ENCODE results near the gene FBXW12.
A peak's percentile ranks its signal among the peaks of the same experiment; 100 is the strongest.
"Not testable (repeated sequence)": the region's sequence is repeated elsewhere in the genome, so short reads cannot be mapped to it uniquely, and the experiment has no call there.

FBXW12 gene, protein sequence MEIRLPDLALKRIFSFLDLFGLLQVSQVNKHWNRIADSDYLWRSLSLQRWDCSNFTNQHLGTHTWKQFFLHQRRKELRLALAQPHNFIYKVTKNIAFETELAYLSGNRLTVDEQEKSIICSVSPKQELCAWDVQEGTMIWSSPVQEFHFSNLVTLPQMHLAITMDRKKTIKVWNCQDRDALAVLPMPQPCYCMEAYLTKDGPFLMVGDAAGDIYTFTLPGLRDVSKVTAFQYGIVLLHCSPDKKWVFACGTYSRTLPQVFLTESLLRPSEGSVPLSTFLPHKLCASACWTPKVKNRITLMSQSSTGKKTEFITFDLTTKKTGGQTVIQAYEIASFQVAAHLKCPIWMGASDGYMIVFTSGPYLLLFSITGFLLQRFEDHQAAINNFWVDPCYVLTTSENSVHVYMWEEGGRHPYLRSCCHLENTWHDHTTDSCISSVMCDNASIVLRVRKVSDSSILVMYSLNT

DNA sequence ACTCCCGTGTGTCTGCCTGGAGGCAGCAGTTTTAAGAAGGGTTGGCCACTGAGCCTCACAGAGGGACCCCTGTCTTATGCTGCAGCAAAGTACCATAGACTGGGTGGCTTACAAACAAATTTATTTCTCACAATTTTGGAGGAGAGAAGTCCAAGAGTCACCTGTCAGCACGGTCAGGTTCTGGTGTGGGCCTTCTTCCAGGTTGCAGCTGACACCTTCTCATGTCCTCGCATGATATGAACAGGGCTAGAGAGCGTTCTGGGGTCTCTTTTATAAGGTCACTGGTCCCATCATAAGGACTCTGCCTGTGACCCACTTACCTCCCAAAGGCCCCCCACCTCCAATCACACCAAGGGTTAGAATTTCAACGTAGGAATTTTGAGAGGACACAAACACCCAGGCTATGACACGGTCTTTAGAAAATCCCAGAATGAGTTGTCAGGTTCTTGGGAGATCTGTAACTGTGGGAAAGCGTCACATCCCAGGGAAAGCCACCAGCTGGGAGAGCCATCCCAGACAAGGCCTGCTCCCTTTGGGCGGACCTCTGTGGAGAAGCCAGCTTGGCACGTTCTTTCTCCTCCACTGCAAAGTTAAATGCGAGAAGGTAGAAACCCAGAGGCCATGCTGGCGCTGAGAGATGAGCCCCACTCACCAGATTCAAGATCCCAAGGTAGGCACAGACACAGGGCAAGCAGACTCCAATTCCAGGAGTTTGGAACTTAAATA, at the start of gene FBXW12:
FBXW12 (plus strand) TSS at position 569 of the 726 bp plus-strand sequence. CDS start 549 bp downstream, outside the sequence.
- intact Hi-C loops (cut with micrococcal nuclease): no loop called here
- Mint-ChIP-seq H3K4me1 (ENCODE audit: low read depth) (peaks cover 9% of the 10 kb centered on the region), H3K36me3 (ENCODE audit: low read depth) (no peaks in the 10 kb centered on the region), H3K27me3 (no peaks in the 10 kb centered on the region), H3K9me3 (no peaks in the 10 kb centered on the region), H3K27ac (no peak within 1 kb of the TSS), H3K4me3 (no peak within 1 kb of the TSS)

DNA sequence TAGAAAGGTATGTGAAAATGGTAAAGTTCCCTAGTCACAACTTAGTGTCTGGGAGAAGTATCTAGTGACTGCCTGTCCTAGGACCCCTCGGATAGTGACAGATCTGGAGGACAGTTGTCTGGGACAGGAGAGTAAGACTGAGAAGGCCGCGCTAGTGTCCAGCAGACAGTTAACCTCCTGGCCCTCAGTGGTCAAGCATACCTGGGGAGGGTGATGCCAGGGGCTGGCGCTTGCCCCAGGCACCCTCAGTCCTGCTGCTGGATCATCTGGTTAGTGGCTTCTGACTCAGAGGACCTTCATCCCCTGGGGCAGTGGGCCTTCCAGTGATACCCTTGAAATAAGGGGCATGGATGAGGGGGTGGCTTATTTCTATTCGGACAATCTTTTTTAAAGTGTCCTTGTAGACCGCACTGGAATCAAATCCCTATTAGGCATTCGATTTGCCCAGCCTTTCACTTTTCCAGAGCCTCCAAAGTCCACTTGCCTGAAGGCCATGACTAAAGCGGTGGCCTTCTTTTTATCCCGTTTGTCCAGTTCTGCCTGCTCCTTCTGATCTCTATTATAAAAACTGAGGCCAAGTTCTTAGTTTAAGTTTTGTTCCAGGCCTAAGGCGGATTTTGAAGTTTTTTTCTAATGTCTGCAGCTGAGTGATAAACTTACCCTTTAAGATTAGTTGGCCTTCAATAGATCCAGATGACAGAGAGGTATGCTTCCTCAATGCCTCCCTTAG, 40.1 kb upstream of the FBXW12 start:
- H3K27me3 Mint-ChIP-seq, H3K9me3 Mint-ChIP-seq: not testable (repeated sequence)

DNA sequence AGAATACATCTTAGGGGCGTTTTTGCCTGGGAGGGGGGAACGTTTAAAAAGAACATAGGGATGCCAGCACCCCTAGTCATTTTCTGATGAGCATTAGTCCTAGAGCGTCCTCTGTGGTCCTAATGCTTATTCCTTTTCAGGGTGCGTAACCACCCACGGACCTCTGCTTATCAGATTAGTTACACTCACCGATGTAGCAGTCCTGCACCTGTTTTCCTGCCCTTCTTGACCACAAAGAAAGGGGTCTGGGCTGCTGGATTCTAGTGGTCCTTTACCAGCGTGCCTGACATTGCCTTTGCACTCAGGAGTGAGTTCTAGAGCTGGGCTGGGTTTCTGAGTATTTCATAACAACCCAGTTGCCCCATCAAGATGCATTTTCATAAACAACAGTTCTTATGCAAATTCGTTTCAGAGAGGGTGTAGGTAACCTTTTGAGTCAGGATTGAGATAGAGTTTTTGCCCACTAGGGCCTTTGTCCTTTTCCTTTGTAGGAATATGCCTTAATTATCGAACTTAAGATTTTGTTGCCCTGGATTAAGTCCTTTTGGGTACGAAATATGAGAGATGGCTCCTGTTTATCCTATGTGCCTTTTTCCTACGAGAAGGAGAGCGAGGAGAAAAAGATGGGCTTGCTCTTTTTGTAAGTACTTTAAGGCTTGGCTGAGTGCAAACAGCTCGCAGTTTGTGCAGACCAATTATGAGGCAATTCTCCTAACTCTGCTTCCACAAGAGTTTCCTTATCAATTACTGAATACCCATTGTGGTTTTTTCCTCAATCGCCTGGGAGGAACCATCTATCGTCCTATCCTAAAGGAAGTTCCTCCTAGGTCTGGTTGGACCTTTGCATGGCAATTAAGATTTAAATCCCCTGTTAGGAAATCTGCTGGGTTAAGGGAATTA, 38.4 kb upstream of the FBXW12 start, which contains the start of gene SPINK8:
SPINK8 (minus strand) TSS at position 316 of the 900 bp plus-strand sequence. CDS start 5,320 bp downstream, outside the sequence.
- intact Hi-C loops (cut with micrococcal nuclease): not testable (repeated sequence)

More for the DNA sequence above, 40.1 kb upstream of the FBXW12 start:
- peaks cover 32% of the 10 kb centered on the region for H3K4me1 Mint-ChIP-seq (ENCODE audit: low read depth)
- H3K36me3 Mint-ChIP-seq (ENCODE audit: low read depth); H3K4me3 Mint-ChIP-seq; intact Hi-C loops (cut with micrococcal nuclease); H3K27ac Mint-ChIP-seq: not testable (repeated sequence)

DNA sequence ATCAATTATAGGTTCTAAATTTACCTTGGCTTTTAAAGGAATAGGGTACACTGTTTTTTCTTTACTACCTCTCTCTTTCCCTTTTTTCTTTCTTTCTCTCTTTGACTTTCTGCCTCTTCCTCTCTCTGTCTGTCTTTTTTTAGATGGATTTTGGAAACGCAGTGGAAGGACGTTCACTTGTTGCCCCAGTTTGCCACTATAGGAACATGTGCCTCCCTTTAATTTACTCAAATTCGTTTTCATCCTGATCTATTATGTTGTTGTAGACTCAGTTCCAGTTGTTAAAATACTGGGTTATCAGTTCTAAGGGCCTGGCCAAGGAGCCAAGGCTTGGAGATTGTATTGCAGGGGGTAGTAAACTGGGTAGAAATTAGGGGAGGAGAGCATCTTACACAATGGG, 37.4 kb upstream of the FBXW12 start:
- Mint-ChIP-seq H3K27me3 (no peaks in the 10 kb centered on the region), H3K36me3 (ENCODE audit: low read depth) (no peaks in the 10 kb centered on the region), H3K27ac (peak overlapping the region; percentile 10), H3K4me1 (ENCODE audit: low read depth) (peaks cover 41% of the 10 kb centered on the region), H3K9me3 (no peaks in the 10 kb centered on the region), H3K4me3 (no peak overlapping the region)
- intact Hi-C loops (cut with micrococcal nuclease): no loop called here

More for the DNA sequence above, 38.4 kb upstream of the FBXW12 start, which contains the start of gene SPINK8:
- peaks cover 40% of the 10 kb centered on the region for H3K4me1 Mint-ChIP-seq (ENCODE audit: low read depth)
- not testable (repeated sequence) for H3K36me3 Mint-ChIP-seq (ENCODE audit: low read depth); H3K27me3 Mint-ChIP-seq; H3K4me3 Mint-ChIP-seq; H3K9me3 Mint-ChIP-seq; H3K27ac Mint-ChIP-seq

DNA sequence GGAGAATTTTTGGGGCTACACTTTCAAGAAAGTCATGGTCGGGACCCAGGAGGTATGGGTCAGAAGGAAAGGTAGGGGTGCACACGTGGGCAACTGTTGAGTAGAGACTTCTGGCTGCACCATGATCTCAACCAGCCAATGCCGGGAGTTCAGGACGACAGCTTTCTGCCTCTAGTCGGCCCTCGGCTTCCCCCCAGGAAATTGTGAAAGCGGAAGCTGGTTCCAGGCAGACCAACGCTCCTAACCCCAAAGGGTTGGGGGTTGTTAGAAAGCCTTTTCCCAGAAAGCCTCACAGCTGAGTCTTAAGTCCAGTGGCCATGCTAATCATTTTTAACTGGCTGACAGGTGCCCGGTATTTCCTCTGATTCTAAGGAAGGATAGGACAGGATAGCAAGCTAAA, 36.7 kb upstream of the FBXW12 start:
- H3K9me3 Mint-ChIP-seq; intact Hi-C loops (cut with micrococcal nuclease); H3K36me3 Mint-ChIP-seq (ENCODE audit: low read depth); H3K27me3 Mint-ChIP-seq: not testable (repeated sequence)
- H3K4me3 Mint-ChIP-seq: peak overlapping the region; percentile 49
- H3K4me1 Mint-ChIP-seq (ENCODE audit: low read depth): peaks cover 41% of the 10 kb centered on the region
- peak overlapping the region; percentile 10 for H3K27ac Mint-ChIP-seq

DNA sequence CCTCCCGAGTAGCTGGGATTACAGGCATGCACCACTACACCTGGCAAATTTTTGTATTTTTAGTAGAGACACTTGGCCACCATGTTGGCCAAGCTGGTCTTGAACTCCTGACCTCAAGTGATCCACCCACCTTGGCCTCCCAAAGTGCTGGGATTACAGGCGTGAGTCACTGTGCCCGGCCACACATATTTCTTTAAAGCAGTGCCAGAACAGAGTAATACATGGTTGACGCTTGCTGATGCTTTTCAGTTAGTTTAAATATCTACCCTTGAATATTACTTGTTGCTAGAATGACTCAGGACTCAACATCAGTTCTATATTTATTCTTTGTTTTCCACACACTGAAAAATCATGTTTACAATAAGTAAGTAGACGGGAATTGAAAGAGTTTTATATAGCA, 34.5 kb upstream of the FBXW12 start:
- H3K27ac Mint-ChIP-seq; H3K4me3 Mint-ChIP-seq; intact Hi-C loops (cut with micrococcal nuclease); H3K27me3 Mint-ChIP-seq; H3K36me3 Mint-ChIP-seq (ENCODE audit: low read depth); H3K9me3 Mint-ChIP-seq: not testable (repeated sequence)
- peaks cover 36% of the 10 kb centered on the region for H3K4me1 Mint-ChIP-seq (ENCODE audit: low read depth)

DNA sequence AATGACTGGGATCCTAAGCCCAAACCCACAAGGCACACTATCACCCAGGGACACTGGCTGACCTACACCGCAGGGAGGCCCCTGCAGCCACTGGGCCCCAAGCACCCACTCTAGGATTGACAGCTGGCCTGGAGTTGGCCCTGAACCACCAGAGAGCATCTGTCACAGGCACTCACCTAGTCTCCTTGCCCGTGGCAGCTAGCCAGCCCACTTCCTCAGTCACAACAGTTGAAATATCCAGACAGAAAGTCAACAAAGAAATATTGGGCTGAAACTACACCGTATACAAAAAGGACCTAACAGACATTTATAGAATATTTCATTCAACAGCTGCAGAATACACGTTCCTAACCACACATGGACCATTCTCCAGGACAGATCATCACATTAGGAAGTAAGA, 33.4 kb upstream of the FBXW12 start:
- Mint-ChIP-seq H3K27ac (no peak overlapping the region), H3K4me3 (no peak overlapping the region), H3K9me3 (no peaks in the 10 kb centered on the region), H3K36me3 (ENCODE audit: low read depth) (no peaks in the 10 kb centered on the region), H3K27me3 (no peaks in the 10 kb centered on the region), H3K4me1 (ENCODE audit: low read depth) (peaks cover 25% of the 10 kb centered on the region)
- intact Hi-C loops (cut with micrococcal nuclease): no loop called here

DNA sequence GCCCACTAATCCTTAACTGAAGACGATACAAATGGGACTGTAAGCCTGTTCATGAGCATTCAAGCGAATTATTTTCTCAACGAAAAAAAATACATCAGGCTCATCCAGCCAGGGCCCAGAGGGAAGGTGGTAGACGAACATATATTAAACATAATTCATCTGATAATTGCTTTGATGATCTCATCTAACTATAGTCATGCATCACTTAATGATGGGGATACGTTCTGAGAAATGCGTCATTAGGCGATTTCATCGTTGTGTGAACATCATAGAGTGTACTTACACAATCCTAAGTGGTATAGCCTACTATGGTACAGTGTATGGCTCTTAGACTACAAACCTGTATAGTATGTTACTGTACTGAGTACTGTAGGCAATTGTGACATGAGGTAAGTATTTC, 28.6 kb upstream of the FBXW12 start:
- H3K36me3 Mint-ChIP-seq (ENCODE audit: low read depth): no peaks in the 10 kb centered on the region
- no peak overlapping the region for H3K27ac Mint-ChIP-seq
- intact Hi-C loops (cut with micrococcal nuclease): no loop called here
- no peaks in the 10 kb centered on the region for H3K9me3 Mint-ChIP-seq
- H3K27me3 Mint-ChIP-seq: no peaks in the 10 kb centered on the region
- no peak overlapping the region for H3K4me3 Mint-ChIP-seq
- H3K4me1 Mint-ChIP-seq (ENCODE audit: low read depth): peaks cover 2% of the 10 kb centered on the region

DNA sequence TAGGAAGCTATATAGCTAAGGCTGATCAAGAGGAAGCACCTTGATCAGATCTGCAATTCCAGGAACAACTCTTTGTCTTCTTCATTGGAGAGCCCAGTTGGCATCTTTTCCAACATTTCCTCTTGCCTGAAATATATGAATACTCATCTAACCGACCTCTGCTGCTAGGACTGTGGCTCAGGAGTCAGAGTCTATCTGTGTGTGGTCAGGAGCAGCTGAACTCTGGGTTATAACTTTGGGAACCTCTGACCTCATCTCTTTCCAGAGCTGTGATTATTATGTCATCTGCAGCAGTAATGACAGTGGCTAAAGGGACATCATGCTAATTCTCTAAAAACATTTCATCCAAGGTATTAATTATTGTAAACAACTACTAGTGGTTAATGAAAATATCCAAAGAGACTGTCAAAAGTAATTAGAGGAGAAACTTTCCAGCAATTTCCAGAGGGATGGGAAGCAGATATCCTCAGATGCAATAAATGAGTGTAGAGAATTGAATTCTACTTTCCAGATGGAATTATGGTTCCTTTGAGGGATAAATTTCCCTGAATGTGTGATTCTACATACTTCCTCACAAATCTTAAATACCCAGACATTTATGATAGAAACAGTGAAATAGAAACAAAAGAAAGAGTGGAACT, 27.0 kb upstream of the FBXW12 start:
- no peak overlapping the region for H3K4me3 Mint-ChIP-seq
- no peak overlapping the region for H3K27ac Mint-ChIP-seq
- H3K27me3 Mint-ChIP-seq: no peaks in the 10 kb centered on the region
- H3K36me3 Mint-ChIP-seq (ENCODE audit: low read depth): no peaks in the 10 kb centered on the region
- intact Hi-C loops (cut with micrococcal nuclease): no loop called here
- H3K4me1 Mint-ChIP-seq (ENCODE audit: low read depth): no peaks in the 10 kb centered on the region
- H3K9me3 Mint-ChIP-seq: no peaks in the 10 kb centered on the region

DNA sequence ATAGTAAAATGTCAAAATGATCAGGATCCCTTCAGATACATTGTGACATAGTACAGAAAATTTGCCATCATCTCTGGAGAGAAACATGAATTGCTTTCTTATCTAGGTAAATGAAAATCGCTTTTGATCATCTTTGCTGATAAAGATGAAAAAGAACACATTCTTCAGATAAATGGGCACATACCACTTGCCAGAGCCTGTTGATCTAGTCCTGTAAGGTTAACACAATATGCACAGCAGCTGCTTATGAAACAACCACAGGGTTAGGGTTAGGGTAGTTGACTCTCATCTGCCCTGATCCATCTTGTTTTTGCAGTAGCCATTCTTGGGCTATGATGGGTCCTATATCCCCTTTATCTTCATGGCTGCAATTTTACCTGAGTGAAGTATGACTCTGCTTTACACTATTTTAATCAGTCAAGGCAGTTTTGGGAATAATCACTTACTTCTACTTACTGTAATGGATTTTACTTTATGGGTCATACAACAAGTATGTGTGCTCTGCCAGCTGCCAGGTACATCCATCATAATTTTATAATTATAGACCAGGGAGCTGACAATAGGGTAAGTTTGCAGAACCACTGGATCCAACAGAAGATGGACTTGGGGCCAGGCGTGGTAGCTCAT, 26.0 kb upstream of the FBXW12 start:
- Mint-ChIP-seq H3K4me3 (no peak overlapping the region), H3K27ac (no peak overlapping the region), H3K27me3 (no peaks in the 10 kb centered on the region), H3K9me3 (no peaks in the 10 kb centered on the region), H3K4me1 (ENCODE audit: low read depth) (no peaks in the 10 kb centered on the region), H3K36me3 (ENCODE audit: low read depth) (no peaks in the 10 kb centered on the region)
- intact Hi-C loops (cut with micrococcal nuclease): no loop called here

DNA sequence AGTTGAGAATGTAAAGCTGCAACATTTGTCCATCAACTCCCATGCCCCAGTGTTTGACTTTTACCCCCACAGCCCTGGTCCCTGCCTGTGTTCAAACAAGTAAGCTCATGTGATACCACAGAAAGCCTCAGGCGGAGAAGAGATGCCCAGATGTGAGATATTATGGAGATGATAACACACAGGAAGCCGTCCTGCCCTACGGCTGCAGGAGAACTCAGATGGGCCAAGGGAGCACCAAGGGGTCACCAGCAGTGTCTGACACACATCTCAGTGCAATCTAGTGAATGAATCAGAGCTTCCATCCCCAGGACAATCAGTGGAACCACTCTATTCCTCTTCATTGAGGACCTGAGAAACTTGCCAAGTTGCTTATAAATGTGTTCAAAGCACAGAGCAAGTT, 24.5 kb upstream of the FBXW12 start:
- Mint-ChIP-seq H3K36me3 (ENCODE audit: low read depth) (no peaks in the 10 kb centered on the region), H3K27ac (no peak overlapping the region), H3K4me3 (no peak overlapping the region), H3K9me3 (no peaks in the 10 kb centered on the region), H3K27me3 (no peaks in the 10 kb centered on the region), H3K4me1 (ENCODE audit: low read depth) (no peaks in the 10 kb centered on the region)
- intact Hi-C loops (cut with micrococcal nuclease): no loop called here

DNA sequence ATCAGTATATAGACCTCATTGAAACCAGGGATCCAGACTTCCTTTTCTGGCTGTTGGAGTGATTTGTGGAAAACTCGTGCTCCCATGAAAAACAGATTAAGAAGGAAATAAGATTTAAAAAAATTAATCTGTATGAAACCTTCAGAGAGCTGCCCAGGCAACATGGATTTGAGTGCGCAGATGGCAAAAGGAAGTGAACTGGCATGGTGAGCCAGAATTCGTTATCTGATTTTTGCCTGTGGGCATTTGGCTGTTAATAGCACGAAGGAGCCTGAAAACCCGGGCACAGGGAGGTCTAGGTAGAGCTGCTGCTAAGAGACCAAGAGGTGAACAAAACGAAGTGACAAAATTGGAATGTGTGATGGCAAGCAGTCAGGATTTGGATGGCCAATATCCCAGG, 19.5 kb upstream of the FBXW12 start:
- Mint-ChIP-seq H3K9me3 (peaks cover 13% of the 10 kb centered on the region), H3K36me3 (ENCODE audit: low read depth) (no peaks in the 10 kb centered on the region), H3K27ac (no peak overlapping the region), H3K27me3 (no peaks in the 10 kb centered on the region), H3K4me3 (no peak overlapping the region), H3K4me1 (ENCODE audit: low read depth) (no peaks in the 10 kb centered on the region)
- intact Hi-C loops (cut with micrococcal nuclease): no loop called here
